Mesendoderm (in vitro differentiated cells): ENCODE measurements around the gene TFAP2A. TPM values are rescaled to one million over a fixed set of nuclear protein-coding genes. Genes with fewer than 3 reads are reported as not detected.

Source experiments
- DNase-seq: peaks from one replicate; pipeline ENCODE4 v3.0.0; 2013
- H2AK5ac ChIP-seq: 2 replicates; pipeline ENCODE4 v1.6.1; 2013; ENCODE audit warnings: low read length, inconsistent platforms
- H2BK120ac ChIP-seq: 2 replicates; pipeline ENCODE4 v1.6.1; 2013; ENCODE audit warnings: low read depth, mild to moderate bottlenecking, low read length, moderate library complexity, mixed read lengths
- H2BK15ac ChIP-seq: replicated peaks from 2 replicates; pipeline ENCODE4 v1.6.1; 2013; ENCODE audit warnings: low read depth, mild to moderate bottlenecking, moderate library complexity
- H2BK5ac ChIP-seq: 2 replicates; pipeline ENCODE4 v1.6.1; 2013; ENCODE audit warnings: low read length, inconsistent platforms
- H3K18ac ChIP-seq: 2 replicates; pipeline ENCODE4 v1.6.1; 2013; ENCODE audit warnings: mild to moderate bottlenecking, low read length, mixed read lengths
- H3K23ac ChIP-seq: one replicate; pipeline ENCODE4 v1.6.1; 2013; ENCODE audit warnings: low read length
- H3K27ac ChIP-seq: 2 replicates; pipeline ENCODE4 v1.5.1; 2013; ENCODE audit warnings: low read depth, mild to moderate bottlenecking, inconsistent platforms, low read length, moderate library complexity
- H3K27me3 ChIP-seq: 2 replicates; pipeline ENCODE4 v1.6.1; 2013; ENCODE audit warnings: low read length, control low read depth, mild to moderate bottlenecking, inconsistent platforms; ENCODE audit not compliant: insufficient read depth, poor library complexity
- H3K36me3 ChIP-seq: 2 replicates; pipeline ENCODE4 v1.6.1; 2013; ENCODE audit warnings: low read length, inconsistent platforms; ENCODE audit not compliant: control insufficient read depth, insufficient read depth
- H3K4ac ChIP-seq: one replicate; pipeline ENCODE4 v1.6.1; 2013; ENCODE audit warnings: low read depth, mild to moderate bottlenecking, low read length, moderate library complexity
- H3K4me1 ChIP-seq: 2 replicates; pipeline ENCODE4 v1.6.1; 2013; ENCODE audit warnings: low read depth, low read length, inconsistent platforms; ENCODE audit not compliant: control insufficient read depth
- H3K4me2 ChIP-seq: 2 replicates; pipeline ENCODE4 v1.6.1; 2013; ENCODE audit warnings: low read length
- H3K4me3 ChIP-seq: 2 replicates; pipeline ENCODE4 v1.5.1; 2013; ENCODE audit warnings: mild to moderate bottlenecking, low read length
- H3K56ac ChIP-seq: one replicate; pipeline ENCODE4 v1.6.1; 2013; ENCODE audit warnings: low read length
- H3K79me1 ChIP-seq: 2 replicates; pipeline ENCODE4 v1.6.1; 2013; ENCODE audit warnings: low read length, inconsistent platforms
- H3K79me2 ChIP-seq: 2 replicates; pipeline ENCODE4 v1.6.1; 2013; ENCODE audit warnings: mild to moderate bottlenecking, low read length; ENCODE audit not compliant: control insufficient read depth, insufficient read depth
- H3K9ac ChIP-seq: 2 replicates; pipeline ENCODE4 v1.6.1; 2013; ENCODE audit warnings: low read length, inconsistent platforms
- H4K5ac ChIP-seq: one replicate; pipeline ENCODE4 v1.6.1; 2013; ENCODE audit warnings: low read length
- H4K8ac ChIP-seq: one replicate; pipeline ENCODE4 v1.6.1; 2013; ENCODE audit warnings: low read depth, mild to moderate bottlenecking, control low read depth, low read length, moderate library complexity
- WGBS: extraction: QIAGEN DNeasy Blood & Tissue Kit; methylation state at CpG from one replicate; pipeline ENCODE4 v1.1.7; 2013; ENCODE audit warnings: low lambda C conversion rate, missing lambda C conversion rate; ENCODE audit not compliant: insufficient coverage; ENCODE audit errors: extremely low coverage; 5-methylcytosine and 5-hydroxymethylcytosine counted together
- small RNA-seq: library from polyadenylated mRNA; stranded (forward); fragments of <200 nt; extraction: miRNeasy Mini kit (QIAGEN cat#:217004); gene quantifications from one replicate; pipeline ENCODE3, GENCODE V24; 2013; ENCODE audit not compliant: insufficient read depth

Gene TFAP2A

GRCh38 chr6:10355115-10355702 is 59.7 kb downstream of the TFAP2A start:
- no peak overlapping the region for H3K27ac ChIP-seq
- H2AK5ac ChIP-seq, result no peak overlapping the region
- H3K27me3 ChIP-seq, result no peaks in the 10 kb centered on the region
- no peak overlapping the region for H3K9ac ChIP-seq
- no peak overlapping the region for H3K4ac ChIP-seq
- H3K18ac ChIP-seq, result no peak overlapping the region
- H4K5ac ChIP-seq, result no peak overlapping the region
- H3K36me3 ChIP-seq, result no peaks in the 10 kb centered on the region
- H3K4me3 ChIP-seq, result no peak overlapping the region
- H3K4me2 ChIP-seq, result no peak overlapping the region
- no peak overlapping the region for H4K8ac ChIP-seq
- no peak for DNase-seq
- H3K23ac ChIP-seq, result no peak overlapping the region
- no peak overlapping the region for H3K56ac ChIP-seq
- no peak overlapping the region for H2BK5ac ChIP-seq
- no peaks in the 10 kb centered on the region for H3K4me1 ChIP-seq
- no peaks in the 10 kb centered on the region for H3K79me2 ChIP-seq
- no CpG with 5 or more reads among the region's 6 CpGs for WGBS
- H3K79me1 ChIP-seq, result no peaks in the 10 kb centered on the region
- no peak overlapping the region for H2BK15ac ChIP-seq
- H2BK120ac ChIP-seq, result no peak overlapping the region

GRCh38 chr6:10351791-10352190 is 63.1 kb downstream of the TFAP2A start:
- Histone ChIP-seq H2BK5ac (no peak overlapping the region), H3K36me3 (no peaks in the 10 kb centered on the region), H2BK120ac (no peak overlapping the region), H2BK15ac (no peak overlapping the region), H4K8ac (no peak overlapping the region), H3K4me2 (no peak overlapping the region), H2AK5ac (no peak overlapping the region), H3K4ac (no peak overlapping the region), H3K4me1 (no peaks in the 10 kb centered on the region), H3K79me2 (no peaks in the 10 kb centered on the region), H3K56ac (no peak overlapping the region), H3K9ac (no peak overlapping the region), H3K79me1 (no peaks in the 10 kb centered on the region), H3K23ac (no peak overlapping the region), H4K5ac (no peak overlapping the region), H3K18ac (no peak overlapping the region), H3K27ac (no peak overlapping the region), H3K27me3 (no peaks in the 10 kb centered on the region), H3K4me3 (no peak overlapping the region)
- WGBS, result no CpG with 5 or more reads among the region's 12 CpGs
- no peak for DNase-seq

GRCh38 chr6:10350720-10351119 is 64.2 kb downstream of the TFAP2A start:
- Histone ChIP-seq H3K9ac (no peak overlapping the region), H3K4ac (no peak overlapping the region), H2BK120ac (no peak overlapping the region), H3K56ac (no peak overlapping the region), H4K8ac (no peak overlapping the region), H2BK5ac (no peak overlapping the region), H3K27me3 (no peaks in the 10 kb centered on the region), H3K79me1 (no peaks in the 10 kb centered on the region), H3K18ac (no peak overlapping the region), H3K4me1 (no peaks in the 10 kb centered on the region), H3K4me3 (no peak overlapping the region), H3K36me3 (no peaks in the 10 kb centered on the region), H3K4me2 (no peak overlapping the region), H3K27ac (no peak overlapping the region), H2BK15ac (no peak overlapping the region), H3K23ac (no peak overlapping the region), H2AK5ac (no peak overlapping the region), H3K79me2 (no peaks in the 10 kb centered on the region), H4K5ac (no peak overlapping the region)
- no CpG with 5 or more reads among the region's 2 CpGs for WGBS
- DNase-seq, result no peak

GRCh38 chr6:10347561-10348327 is 67.1 kb downstream of the TFAP2A start:
- Histone ChIP-seq H4K8ac (no peak overlapping the region), H3K56ac (no peak overlapping the region), H2AK5ac (no peak overlapping the region), H3K4me3 (no peak overlapping the region), H3K4me2 (no peak overlapping the region), H3K36me3 (no peaks in the 10 kb centered on the region), H3K18ac (no peak overlapping the region), H3K4me1 (no peaks in the 10 kb centered on the region), H3K79me1 (no peaks in the 10 kb centered on the region), H3K4ac (no peak overlapping the region), H2BK15ac (no peak overlapping the region), H3K9ac (no peak overlapping the region), H2BK5ac (no peak overlapping the region), H3K27me3 (no peaks in the 10 kb centered on the region), H2BK120ac (no peak overlapping the region), H3K79me2 (no peaks in the 10 kb centered on the region), H4K5ac (no peak overlapping the region), H3K23ac (no peak overlapping the region), H3K27ac (no peak overlapping the region)
- WGBS, result no CpG with 5 or more reads among the region's 11 CpGs
- DNase-seq, result peak; percentile 69

Small RNA genes within 50 kb of the gene (small RNA-seq; reads per million reads assigned to genes)
- gene MIR5689, result not detected
